ENCODE results near the gene GUCA2A.

- TF ChIP-seq POLR2A (IDR thresholded peaks at IDR 0.05; ENCODE audit: low read depth, low read length): no peak
- no peak for TF ChIP-seq NFE2L2 (IDR thresholded peaks at IDR 0.05; ENCODE audit: low read depth, low read length)
- TF ChIP-seq CTCF (conservative IDR thresholded peaks at IDR 0.05; ENCODE audit: low read depth, low read length): no peak
- no peak for TF ChIP-seq SMC3 (IDR thresholded peaks at IDR 0.05; ENCODE audit: low read depth, low read length)
- TF ChIP-seq MAZ (IDR thresholded peaks at IDR 0.05; ENCODE audit: borderline replicate concordance, low read depth, low read length): no peak
- no peak for TF ChIP-seq RFX5 (IDR thresholded peaks at IDR 0.05; ENCODE audit: low read depth, low read length)
- TF ChIP-seq RCOR1 (IDR thresholded peaks at IDR 0.05; ENCODE audit: insufficient replicate concordance, low read length): no peak
- TF ChIP-seq MAFK (IDR thresholded peaks at IDR 0.05; ENCODE audit: low read depth, low read length): no peak
- TF ChIP-seq USF2 (IDR thresholded peaks at IDR 0.05; ENCODE audit: low read depth, low read length): no peak
- no peak for TF ChIP-seq MXI1 (IDR thresholded peaks at IDR 0.05; ENCODE audit: borderline replicate concordance, low read depth, low read length)
- no peak for TF ChIP-seq BHLHE40 (IDR thresholded peaks at IDR 0.05; ENCODE audit: low read depth, low read length)
- TF ChIP-seq RAD21 (IDR thresholded peaks at IDR 0.05; ENCODE audit: low read length): no peak
- no peak for TF ChIP-seq ELK1 (IDR thresholded peaks at IDR 0.05; ENCODE audit: borderline replicate concordance, low read depth, low read length)
- no peak for TF ChIP-seq CHD1 (IDR thresholded peaks at IDR 0.05; ENCODE audit: low read depth, low read length)
Observed at GRCh38 chr1:42128964-42129363, 35.6 kb downstream of the GUCA2A start.

Measured in IMR-90 (cell line).